Peyer's patch (tissue), 4 donors: ENCODE data around the gene C1orf198.

ENCODE experiments used
- POLR2A ChIP-seq, 2 donors: fragments of 450-650 bp; IDR thresholded peaks; one replicate each; pipeline ENCODE4 v1.5.1; 2017; ENCODE audit warnings: antibody characterized with exemption in 2 of 2, mild to moderate bottlenecking in 2 of 2, moderate library complexity in 2 of 2
- TF ChIP-seq, protein P1 (sequence below), 6 experiments: fragments of 450-650 bp in 4 of 6; fragments of 200-600 bp in 2 of 6; sonication (generic) in 1 of 6; IDR thresholded peaks; one replicate each; pipeline ENCODE4 v1.5.1; 2017 to 2019; ENCODE audit warnings: antibody characterized with exemption in 6 of 6, mild to moderate bottlenecking in 3 of 6, moderate library complexity in 1 of 6

DNA sequence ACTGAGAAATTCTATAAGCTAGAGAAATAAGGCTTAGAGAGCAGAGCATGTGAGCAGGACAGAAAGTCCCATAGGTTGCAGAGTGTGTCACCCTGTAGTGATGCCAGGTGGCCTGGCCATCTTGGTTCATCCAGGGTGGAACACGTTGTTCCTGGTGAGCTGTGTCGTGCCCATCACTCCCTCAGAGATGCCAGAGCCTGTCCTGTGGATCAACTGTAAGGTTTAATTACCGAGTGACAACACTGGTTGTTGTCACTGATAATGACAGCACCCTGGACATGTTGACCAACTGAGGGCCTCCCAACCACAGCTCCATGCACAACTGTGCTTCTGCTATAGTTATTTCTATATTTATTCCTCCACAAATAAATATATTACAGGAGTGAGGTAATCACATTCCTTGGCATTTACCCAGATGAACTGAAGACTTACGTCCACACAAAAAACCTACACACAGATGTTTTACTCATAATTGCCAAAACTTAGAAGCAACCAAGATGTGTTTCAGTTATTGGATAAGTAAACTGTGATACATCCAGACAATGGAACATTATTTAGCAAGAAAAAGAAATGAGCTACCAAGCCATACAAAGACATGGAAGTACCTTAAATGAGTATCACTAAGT is 6.2 kb downstream of the C1orf198 start:
- TF ChIP-seq, protein P1, sequence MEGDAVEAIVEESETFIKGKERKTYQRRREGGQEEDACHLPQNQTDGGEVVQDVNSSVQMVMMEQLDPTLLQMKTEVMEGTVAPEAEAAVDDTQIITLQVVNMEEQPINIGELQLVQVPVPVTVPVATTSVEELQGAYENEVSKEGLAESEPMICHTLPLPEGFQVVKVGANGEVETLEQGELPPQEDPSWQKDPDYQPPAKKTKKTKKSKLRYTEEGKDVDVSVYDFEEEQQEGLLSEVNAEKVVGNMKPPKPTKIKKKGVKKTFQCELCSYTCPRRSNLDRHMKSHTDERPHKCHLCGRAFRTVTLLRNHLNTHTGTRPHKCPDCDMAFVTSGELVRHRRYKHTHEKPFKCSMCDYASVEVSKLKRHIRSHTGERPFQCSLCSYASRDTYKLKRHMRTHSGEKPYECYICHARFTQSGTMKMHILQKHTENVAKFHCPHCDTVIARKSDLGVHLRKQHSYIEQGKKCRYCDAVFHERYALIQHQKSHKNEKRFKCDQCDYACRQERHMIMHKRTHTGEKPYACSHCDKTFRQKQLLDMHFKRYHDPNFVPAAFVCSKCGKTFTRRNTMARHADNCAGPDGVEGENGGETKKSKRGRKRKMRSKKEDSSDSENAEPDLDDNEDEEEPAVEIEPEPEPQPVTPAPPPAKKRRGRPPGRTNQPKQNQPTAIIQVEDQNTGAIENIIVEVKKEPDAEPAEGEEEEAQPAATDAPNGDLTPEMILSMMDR (IDR thresholded peaks at IDR 0.05): no peak
- no peak for TF ChIP-seq POLR2A (IDR thresholded peaks at IDR 0.05)
